ENCODE data around the gene NTN1. TPM values are rescaled to one million over a fixed set of nuclear protein-coding genes. Genes with fewer than 3 reads are reported as not detected.
A peak's percentile ranks its signal among the peaks of the same experiment; 100 is the strongest.

Gene NTN1
- total RNA-seq, 1 donor from 2014 or later: 0.45 TPM

DNA sequence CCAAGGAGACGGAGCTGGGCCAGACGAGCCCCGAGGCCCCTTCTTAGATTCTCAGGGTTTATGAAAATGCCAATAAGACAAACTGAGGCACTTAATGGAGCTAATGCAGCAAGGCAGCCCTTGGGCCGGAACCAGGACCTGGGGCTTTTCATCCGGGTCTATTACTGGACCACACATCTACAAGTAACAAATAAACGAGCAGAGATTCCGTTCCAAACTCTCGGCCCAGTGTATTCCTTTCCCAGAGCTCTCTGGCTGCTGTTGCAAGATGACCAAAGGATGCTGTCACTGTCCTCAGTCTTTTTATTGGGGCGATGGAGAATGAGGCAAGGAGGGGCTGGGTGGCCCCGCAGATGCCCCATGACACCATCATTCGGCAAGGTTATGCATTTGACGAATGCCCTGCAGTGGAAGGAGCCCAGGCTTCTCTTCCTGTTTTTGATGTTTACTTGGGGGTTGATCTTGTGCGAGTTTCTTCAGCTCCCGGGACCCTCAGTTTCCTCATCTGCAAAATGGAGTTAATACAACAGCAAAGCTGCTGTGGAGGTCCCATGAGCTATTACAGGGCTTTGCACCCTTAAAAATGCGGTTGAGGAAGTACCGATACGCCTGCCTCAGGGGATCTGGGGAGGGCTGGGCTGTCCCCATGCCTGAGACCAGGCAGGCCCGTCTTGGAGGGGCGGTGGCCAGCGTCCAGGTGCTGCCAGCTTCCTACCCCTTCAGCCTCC is 1.1 kb upstream of the NTN1 start:
- no peak for DNase-seq (ENCODE audit: low spot score)
- no peak overlapping the region for H3K27ac ChIP-seq
- peak overlapping the region; percentile 84 for H2AFZ ChIP-seq (replicated peaks)
- TF ChIP-seq EZH2phosphoT487 (IDR thresholded peaks at IDR 0.05) (no peak), EZH2 (IDR thresholded peaks at IDR 0.05) (peak; percentile 77)
- TF ChIP-seq, protein P1, sequence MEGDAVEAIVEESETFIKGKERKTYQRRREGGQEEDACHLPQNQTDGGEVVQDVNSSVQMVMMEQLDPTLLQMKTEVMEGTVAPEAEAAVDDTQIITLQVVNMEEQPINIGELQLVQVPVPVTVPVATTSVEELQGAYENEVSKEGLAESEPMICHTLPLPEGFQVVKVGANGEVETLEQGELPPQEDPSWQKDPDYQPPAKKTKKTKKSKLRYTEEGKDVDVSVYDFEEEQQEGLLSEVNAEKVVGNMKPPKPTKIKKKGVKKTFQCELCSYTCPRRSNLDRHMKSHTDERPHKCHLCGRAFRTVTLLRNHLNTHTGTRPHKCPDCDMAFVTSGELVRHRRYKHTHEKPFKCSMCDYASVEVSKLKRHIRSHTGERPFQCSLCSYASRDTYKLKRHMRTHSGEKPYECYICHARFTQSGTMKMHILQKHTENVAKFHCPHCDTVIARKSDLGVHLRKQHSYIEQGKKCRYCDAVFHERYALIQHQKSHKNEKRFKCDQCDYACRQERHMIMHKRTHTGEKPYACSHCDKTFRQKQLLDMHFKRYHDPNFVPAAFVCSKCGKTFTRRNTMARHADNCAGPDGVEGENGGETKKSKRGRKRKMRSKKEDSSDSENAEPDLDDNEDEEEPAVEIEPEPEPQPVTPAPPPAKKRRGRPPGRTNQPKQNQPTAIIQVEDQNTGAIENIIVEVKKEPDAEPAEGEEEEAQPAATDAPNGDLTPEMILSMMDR (IDR thresholded peaks at IDR 0.05): no peak
- no peaks in the 10 kb centered on the region for H3K36me3 ChIP-seq
- Mint-ChIP-seq H3K27me3 (ENCODE audit: insufficient read depth, low read depth) (peaks cover 47% of the 10 kb centered on the region), H3K4me1 (peaks cover 11% of the 10 kb centered on the region), H3K4me3 (peak overlapping the region; percentile 80), H3K9me3 (no peaks in the 10 kb centered on the region), H3K36me3 (no peaks in the 10 kb centered on the region), H3K27ac (no peak overlapping the region)
- no peaks in the 10 kb centered on the region for H3K9me3 ChIP-seq (ENCODE audit: low read depth)
- peaks cover 95% of the 10 kb centered on the region for H3K27me3 ChIP-seq
- no peak overlapping the region for H3K9ac ChIP-seq
- H3F3A ChIP-seq (ENCODE audit: low read depth): peaks cover 31% of the 10 kb centered on the region
- no peaks in the 10 kb centered on the region for H3K79me2 ChIP-seq (ENCODE audit: low read depth)
- peak overlapping the region; percentile 74 for H3K4me3 ChIP-seq
- H4K20me1 ChIP-seq (ENCODE audit: low read depth): peaks cover 34% of the 10 kb centered on the region
- peak overlapping the region; percentile 99 for H3K4me2 ChIP-seq
- peaks cover 44% of the 10 kb centered on the region for H3K4me1 ChIP-seq

GRCh38 chr17:9020824-9021157 is 519 bp upstream of the NTN1 start:
- Mint-ChIP-seq H3K4me3 (peak overlapping the region; percentile 80), H3K27me3 (ENCODE audit: insufficient read depth, low read depth) (peaks cover 50% of the 10 kb centered on the region)

DNA sequence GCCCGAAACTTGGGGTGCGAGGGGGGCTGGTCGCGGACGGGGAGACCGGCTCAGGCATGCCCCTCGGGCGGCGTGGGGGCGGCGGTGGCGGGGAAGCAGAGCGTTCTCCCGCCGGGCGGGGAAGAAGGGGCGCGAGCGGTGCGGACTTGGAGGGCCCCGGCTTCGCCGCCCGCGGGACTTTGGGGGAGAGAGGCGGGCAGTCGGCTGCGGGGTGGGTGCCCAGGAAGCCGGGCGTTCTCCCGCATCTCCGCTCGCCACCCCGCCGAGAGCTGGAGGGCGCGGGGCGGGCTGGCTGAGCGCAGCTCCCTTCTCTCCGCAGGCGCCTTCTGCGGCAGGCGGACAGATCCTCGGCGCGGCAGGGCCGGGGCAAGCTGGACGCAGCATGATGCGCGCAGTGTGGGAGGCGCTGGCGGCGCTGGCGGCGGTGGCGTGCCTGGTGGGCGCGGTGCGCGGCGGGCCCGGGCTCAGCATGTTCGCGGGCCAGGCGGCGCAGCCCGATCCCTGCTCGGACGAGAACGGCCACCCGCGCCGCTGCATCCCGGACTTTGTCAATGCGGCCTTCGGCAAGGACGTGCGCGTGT is 772 bp downstream of the NTN1 start:
- peak overlapping the region; percentile 84 for H2AFZ ChIP-seq (replicated peaks)
- peak overlapping the region; percentile 99 for H3K4me2 ChIP-seq
- no peaks in the 10 kb centered on the region for H3K36me3 Mint-ChIP-seq
- H3K27ac Mint-ChIP-seq: no peak overlapping the region
- peaks cover 58% of the 10 kb centered on the region for H3K27me3 Mint-ChIP-seq (ENCODE audit: insufficient read depth, low read depth)
- peaks cover 3% of the 10 kb centered on the region for H3K9me3 Mint-ChIP-seq
- peak overlapping the region; percentile 93 for H3K4me3 Mint-ChIP-seq
- no peak overlapping the region for H3K9ac ChIP-seq
- TF ChIP-seq, protein P1 (IDR thresholded peaks at IDR 0.05): no peak
- no peak for TF ChIP-seq EZH2 (IDR thresholded peaks at IDR 0.05)
- TF ChIP-seq EZH2phosphoT487 (IDR thresholded peaks at IDR 0.05): no peak
- peak overlapping the region; percentile 74 for H3K4me3 ChIP-seq
- peaks cover 11% of the 10 kb centered on the region for H3K4me1 Mint-ChIP-seq
- peaks cover 38% of the 10 kb centered on the region for H3K4me1 ChIP-seq
- H3K9me3 ChIP-seq (ENCODE audit: low read depth): no peaks in the 10 kb centered on the region
- no peaks in the 10 kb centered on the region for H3K79me2 ChIP-seq (ENCODE audit: low read depth)
- H4K20me1 ChIP-seq (ENCODE audit: low read depth): peaks cover 34% of the 10 kb centered on the region
- DNase-seq (ENCODE audit: low spot score): peak; percentile 76
- H3K27me3 ChIP-seq: peaks cover 100% of the 10 kb centered on the region
- H3K27ac ChIP-seq: no peak overlapping the region
- no peaks in the 10 kb centered on the region for H3K36me3 ChIP-seq
- H3F3A ChIP-seq (ENCODE audit: low read depth): peaks cover 27% of the 10 kb centered on the region

More at GRCh38 chr17:9020824-9021157, 519 bp upstream of the NTN1 start:
- H3K79me2 ChIP-seq (ENCODE audit: low read depth): no peaks in the 10 kb centered on the region
- H3K4me1 ChIP-seq: peaks cover 46% of the 10 kb centered on the region
- H3K9ac ChIP-seq: no peak overlapping the region
- H2AFZ ChIP-seq (replicated peaks): peak overlapping the region; percentile 84
- TF ChIP-seq, protein P1 (IDR thresholded peaks at IDR 0.05): no peak
- peak; percentile 12 for TF ChIP-seq EZH2 (IDR thresholded peaks at IDR 0.05)
- peak; percentile 67 for TF ChIP-seq EZH2phosphoT487 (IDR thresholded peaks at IDR 0.05)
- peaks cover 11% of the 10 kb centered on the region for H3K4me1 Mint-ChIP-seq
- no peak overlapping the region for H3K27ac Mint-ChIP-seq
- H3K27me3 ChIP-seq: peaks cover 100% of the 10 kb centered on the region
- peak overlapping the region; percentile 99 for H3K4me2 ChIP-seq
- H3K36me3 ChIP-seq: no peaks in the 10 kb centered on the region
- H4K20me1 ChIP-seq (ENCODE audit: low read depth): peaks cover 34% of the 10 kb centered on the region
- H3F3A ChIP-seq (ENCODE audit: low read depth): peaks cover 31% of the 10 kb centered on the region
- DNase-seq (ENCODE audit: low spot score): no peak
- H3K27ac ChIP-seq: no peak overlapping the region
- peak overlapping the region; percentile 74 for H3K4me3 ChIP-seq
- H3K36me3 Mint-ChIP-seq: no peaks in the 10 kb centered on the region
- no peaks in the 10 kb centered on the region for H3K9me3 Mint-ChIP-seq
- H3K9me3 ChIP-seq (ENCODE audit: low read depth): no peaks in the 10 kb centered on the region
